H1 (cell line): ENCODE measurements around the gene MTMR6. TPM values are rescaled to one million over a fixed set of nuclear protein-coding genes. Genes with fewer than 3 reads are reported as not detected.

Source experiments
- BRCA1 ChIP-seq: IDR thresholded peaks from 2 replicates; pipeline ENCODE4 v1.6.1; 2012; ENCODE audit warnings: low read depth, low read length, improper control_type of control experiment
- CBX8 ChIP-seq: fragments of 300-800, 300-1000 bp; sonication (generic); IDR thresholded peaks from 2 replicates; pipeline ENCODE4 v1.7.1; 2016; ENCODE audit warnings: low read depth, low read length, borderline replicate concordance
- CHD7 ChIP-seq: fragments of 300-600 bp; sonication (generic); IDR thresholded peaks from 2 replicates; pipeline ENCODE4 v1.7.1; 2012; ENCODE audit warnings: low read length, moderate library complexity, mild to moderate bottlenecking, inconsistent platforms; ENCODE audit not compliant: insufficient replicate concordance
- CREB1 ChIP-seq: IDR thresholded peaks from 2 replicates; pipeline ENCODE4 v1.6.1; 2012; ENCODE audit warnings: inconsistent platforms
- GTF2F1 ChIP-seq: IDR thresholded peaks from 2 replicates; pipeline ENCODE4 v1.6.1; 2012; ENCODE audit warnings: low read depth, low read length, improper control_type of control experiment, borderline replicate concordance
- HDAC2 ChIP-seq, 2 experiments: fragments of 300-600 bp in 1 of 2; sonication (generic) in 1 of 2; IDR thresholded peaks; 2 replicates each; pipeline ENCODE4 v1.6.1; 2011 to 2012; ENCODE audit warnings: low read depth in 2 of 2, low read length in 2 of 2, mild to moderate bottlenecking in 2 of 2, moderate library complexity in 2 of 2, borderline replicate concordance in 1 of 2, inconsistent platforms in 1 of 2
- RAD21 ChIP-seq, 2 experiments: IDR thresholded peaks in 1 of 2; conservative IDR thresholded peaks in 1 of 2; 2 replicates each; pipeline ENCODE4 v1.6.1; 2011; ENCODE audit warnings: low read depth in 2 of 2, low read length in 2 of 2, improper control_type of control experiment in 1 of 2, inconsistent platforms in 1 of 2, mild to moderate bottlenecking in 1 of 2, moderate library complexity in 1 of 2
- RFX5 ChIP-seq: IDR thresholded peaks from 2 replicates; pipeline ENCODE4 v1.6.1; 2011; ENCODE audit warnings: low read depth, low read length, improper control_type of control experiment, borderline replicate concordance
- SAP30 ChIP-seq: fragments of 300-600 bp; sonication (generic); IDR thresholded peaks from 2 replicates; pipeline ENCODE4 v1.7.1; 2012; ENCODE audit warnings: low read length, moderate library complexity, mild to moderate bottlenecking, inconsistent platforms; ENCODE audit not compliant: insufficient read depth, insufficient replicate concordance
- SP1 ChIP-seq: IDR thresholded peaks from 2 replicates; pipeline ENCODE4 v1.6.1; 2011; ENCODE audit warnings: low read depth, low read length
- SRF ChIP-seq: IDR thresholded peaks from 2 replicates; pipeline ENCODE4 v1.6.1; 2011; ENCODE audit warnings: mild to moderate bottlenecking, low read depth, low read length, moderate library complexity
- TBP ChIP-seq: IDR thresholded peaks from 2 replicates; pipeline ENCODE4 v1.6.1; 2011; ENCODE audit warnings: low read depth, low read length, improper control_type of control experiment
- polyA plus RNA-seq, 7 experiments: library from polyadenylated mRNA; depleted of rRNA in 3 of 7; stranded (reverse) in 5 of 7; unstranded in 2 of 7; fragments of >200 nt in 5 of 7; fragments of 200-250 nt in 2 of 7; gene quantifications; 1 replicate in 5 of 7; 2 replicates in 1 of 7; 4 replicates in 1 of 7; pipeline versions ENCODE4 v1.2.1 to v1.2.3, GENCODE V29; 2011 to 2013; ENCODE audit warnings: missing spikeins in 2 of 7, mixed read lengths in 2 of 7
- total RNA-seq: library from RNA; stranded (reverse); fragmentation: NEBNext Ultra II Directional; extraction: Animal tissue kit (Norgen Biotek cat#: 25700); gene quantifications from 2 replicates; pipeline ENCODE4 v1.2.1, GENCODE V29; 2021

Gene MTMR6
- total and polyA plus RNA-seq, 2 of the 8 experiments (the other 6 are each of a cell fraction or from before 2014, with no cell fraction given) = 2.1 to 8.4 TPM

- TF ChIP-seq CHD7 (no peak), TBP (no peak), RFX5 (no peak), SRF (no peak), CREB1 (no peak), RAD21 (IDR thresholded peaks at IDR 0.05 in 1 of 2, conservative IDR thresholded peaks at IDR 0.05 in 1 of 2; ENCODE audit: low read depth in 2 of 2, low read length in 2 of 2) (no peak), BRCA1 (no peak), GTF2F1 (no peak), HDAC2 (IDR thresholded peaks at IDR 0.05; ENCODE audit: borderline replicate concordance in 1 of 2, low read depth in 2 of 2, low read length in 2 of 2) (no peak), SAP30 (no peak), CBX8 (no peak), SP1 (no peak)
- TF ChIP-seq, all 59 proteins: peak for 0
Measured at GRCh38 chr13:25335856-25336255, 48.6 kb upstream of the MTMR6 start (continued).
